ENCODE data around the gene NOTCH4. TPM values are rescaled to one million over a fixed set of nuclear protein-coding genes. Genes with fewer than 3 reads are reported as not detected.

NOTCH4 gene
- total and polyA plus RNA-seq, 12 donors, result 7.1 to 136 (median 20.2) TPM

- H3K27me3 ChIP-seq, result no peaks in the 10 kb centered on the region
- peak; percentile 95 to 99 (median 98) for DNase-seq
- H3K4me1 ChIP-seq (replicated peaks in 1 of 2), result peaks cover 33 to 46% of the 10 kb centered on the region in 2 donors
- peak within 1 kb of the TSS; percentile 87 to 98 (median 94) for H3K27ac ChIP-seq
- intact Hi-C loops (cut with DNase I), result no loop called here
- H3K36me3 ChIP-seq (replicated peaks in 1 of 2), result peaks cover 0 to 13% of the 10 kb centered on the region in 2 donors
- peak within 1 kb of the TSS in 3 of 4 donors; percentile 84 to 98 (median 88) for H3K4me3 ChIP-seq
- TF ChIP-seq CTCF (IDR thresholded peaks at IDR 0.05) (no peak), POLR2A (IDR thresholded peaks at IDR 0.05) (peak in 1 of 2 donors; percentile 51)
- no peaks in the 10 kb centered on the region for H3K9me3 ChIP-seq (replicated peaks in 1 of 3)
- WGBS, 4 donors, result 0 to 1% (median 1%) methylated on average over 14 to 27 of the region's 27 CpGs
These were observed 48.0 kb downstream of the NOTCH4 start, which contains the start of gene AGPAT1 for GRCh38 chr6:32175711-32176475. Gene AGPAT1 (minus strand): TSS chr6:32176084. CDS start chr6:32171496, 4,588 bp downstream.

- peak overlapping the region in 3 of 4 donors; percentile 84 to 98 (median 88) for H3K4me3 ChIP-seq
- H3K36me3 ChIP-seq (replicated peaks in 1 of 2), result peaks cover 0 to 14% of the 10 kb centered on the region in 2 donors
- no peaks in the 10 kb centered on the region for H3K27me3 ChIP-seq
- TF ChIP-seq CTCF (IDR thresholded peaks at IDR 0.05) (no peak), POLR2A (IDR thresholded peaks at IDR 0.05) (no peak)
- intact Hi-C loops (cut with DNase I), result no loop called here
- H3K9me3 ChIP-seq (replicated peaks in 1 of 3), result no peaks in the 10 kb centered on the region
- peaks cover 33 to 46% of the 10 kb centered on the region in 2 donors for H3K4me1 ChIP-seq (replicated peaks in 1 of 2)
- peak overlapping the region in 4 of 5 donors; percentile 87 to 98 (median 94) for H3K27ac ChIP-seq
- peak in 1 of 7 donors; percentile 18 for DNase-seq
- WGBS, 4 donors, result 10 to 16% (median 15%) methylated on average over 2 of the region's 2 CpGs
These were observed 48.6 kb downstream of the NOTCH4 start for GRCh38 chr6:32175322-32175710.

GRCh38 chr6:32174416-32174815 lies 49.5 kb downstream of the NOTCH4 start:
- Histone ChIP-seq H3K27ac (no peak overlapping the region), H3K4me1 (replicated peaks in 1 of 2) (peaks cover 32 to 38% of the 10 kb centered on the region in 2 donors)

More at GRCh38 chr6:32174416-32174815, 49.5 kb downstream of the NOTCH4 start:
- 79 to 93% (median 89%) methylated on average over 1 of the region's 1 CpG for WGBS, 4 donors
- no peak for TF ChIP-seq CTCF (IDR thresholded peaks at IDR 0.05)
- no peak for TF ChIP-seq POLR2A (IDR thresholded peaks at IDR 0.05)
- DNase-seq, result no peak
- intact Hi-C loops (cut with DNase I), result no loop called here
- Histone ChIP-seq H3K27me3 (no peaks in the 10 kb centered on the region), H3K4me3 (no peak overlapping the region), H3K36me3 (replicated peaks in 1 of 2) (peaks cover 0 to 16% of the 10 kb centered on the region in 2 donors), H3K9me3 (replicated peaks in 1 of 3) (no peaks in the 10 kb centered on the region)

Data from adrenal gland (tissue), 12 donors.